LNCaP clone FGC (cell line): Measurements from ENCODE around the gene ZNF12.
"Not testable (repeated sequence)": the region's sequence is repeated elsewhere in the genome, so short reads cannot be mapped to it uniquely, and the experiment has no call there.

Source experiments
- DNase-seq: peaks from one replicate; pipeline ENCODE4 v3.0.0-alpha.2; 2011; ENCODE audit warnings: low read depth
- H3K4me3 ChIP-seq: 2 replicates; pipeline ENCODE4 v1.5.1; 2011; ENCODE audit warnings: mild to moderate bottlenecking, low read depth, low read length, control low read depth
- CTCF ChIP-seq: IDR thresholded peaks from 2 replicates; pipeline ENCODE4 v1.5.1; 2012; ENCODE audit warnings: mild to moderate bottlenecking; ENCODE audit not compliant: control insufficient read depth, insufficient read depth; ENCODE audit errors: extremely low read depth

Gene ZNF12

GRCh38 chr7:6701860-6702259 is 4.9 kb downstream of the ZNF12 start:
- H3K4me3 ChIP-seq, result no peak overlapping the region
- DNase-seq, result no peak
- no peak for TF ChIP-seq CTCF

- no peak overlapping the region for H3K4me3 ChIP-seq
- no peak for TF ChIP-seq CTCF
- DNase-seq, result no peak
Observed at GRCh38 chr7:6700793-6701192, 6.0 kb downstream of the ZNF12 start.

GRCh38 chr7:6691609-6692106 is 15.1 kb downstream of the ZNF12 start:
- no peak overlapping the region for H3K4me3 ChIP-seq
- no peak for DNase-seq
- no peak for TF ChIP-seq CTCF

GRCh38 chr7:6691103-6691502 is 15.6 kb downstream of the ZNF12 start:
- no peak overlapping the region for H3K4me3 ChIP-seq

GRCh38 chr7:6680146-6680545 is 26.6 kb downstream of the ZNF12 start:
- no peak overlapping the region for H3K4me3 ChIP-seq
- no peak for TF ChIP-seq CTCF
- no peak for DNase-seq

More at GRCh38 chr7:6691103-6691502, 15.6 kb downstream of the ZNF12 start:
- DNase-seq, result no peak
- TF ChIP-seq CTCF, result no peak

- no peak overlapping the region for H3K4me3 ChIP-seq
- no peak for TF ChIP-seq CTCF
- DNase-seq, result no peak
Observed at GRCh38 chr7:6675807-6676405, 30.8 kb downstream of the ZNF12 start.

- H3K4me3 ChIP-seq, DNase-seq: not testable (repeated sequence)
Observed at GRCh38 chr7:6670851-6671250, 35.9 kb downstream of the ZNF12 start.
